Endodermal cell (in vitro differentiated cells): ENCODE data around the gene PRKCQ. TPM values are rescaled to one million over a fixed set of nuclear protein-coding genes. Genes with fewer than 3 reads are reported as not detected.

Experiments used
- DNase-seq: peaks from one replicate; pipeline ENCODE4 v3.0.0-alpha.2; 2017
- H3K27ac ChIP-seq: 2 replicates; pipeline ENCODE4 v1.5.1; 2013; ENCODE audit warnings: mild to moderate bottlenecking, low read depth, low read length, moderate library complexity
- H3K27me3 ChIP-seq: 2 replicates; pipeline ENCODE4 v1.6.1; 2013; ENCODE audit warnings: mild to moderate bottlenecking, low read length, moderate library complexity; ENCODE audit not compliant: insufficient read depth, control insufficient read depth, poor library complexity, severe bottlenecking
- H3K36me3 ChIP-seq: 2 replicates; pipeline ENCODE4 v1.7.0; 2013; ENCODE audit warnings: mild to moderate bottlenecking, low read length, moderate library complexity; ENCODE audit not compliant: control insufficient read depth, insufficient read depth
- H3K4me1 ChIP-seq: one replicate; pipeline ENCODE4 v1.7.0; 2013; ENCODE audit warnings: low read length; ENCODE audit not compliant: control insufficient read depth, insufficient read depth
- H3K4me3 ChIP-seq: 2 replicates; pipeline ENCODE4 v1.5.1; 2013; ENCODE audit warnings: mild to moderate bottlenecking, low read length, moderate library complexity
- H3K9ac ChIP-seq: 2 replicates; pipeline ENCODE4 v1.6.1; 2013; ENCODE audit warnings: mild to moderate bottlenecking, low read length, moderate library complexity; ENCODE audit not compliant: poor library complexity, severe bottlenecking; ENCODE audit errors: extremely low read depth
- H3K9me3 ChIP-seq: 2 replicates; pipeline ENCODE4 v1.6.1; 2013; ENCODE audit warnings: mild to moderate bottlenecking, low read length, moderate library complexity; ENCODE audit not compliant: control insufficient read depth
- H3K27ac Mint-ChIP-seq: 2 replicates; pipeline ENCODE4 v1.8.0; 2020; ENCODE audit warnings: mixed read lengths
- H3K27me3 Mint-ChIP-seq: 2 replicates; pipeline ENCODE4 v1.8.0; 2021; ENCODE audit warnings: mild to moderate bottlenecking, mixed read lengths; ENCODE audit not compliant: insufficient read depth
- H3K36me3 Mint-ChIP-seq: 2 replicates; pipeline ENCODE4 v1.8.0; 2020; ENCODE audit warnings: low read depth, mixed read lengths
- H3K4me1 Mint-ChIP-seq: 2 replicates; pipeline ENCODE4 v1.8.0; 2020; ENCODE audit warnings: mixed read lengths
- H3K4me3 Mint-ChIP-seq: 2 replicates; pipeline ENCODE4 v1.8.0; 2020; ENCODE audit warnings: mild to moderate bottlenecking, moderate library complexity, mixed read lengths
- H3K9me3 Mint-ChIP-seq: 2 replicates; pipeline ENCODE4 v1.8.0; 2020; ENCODE audit warnings: mild to moderate bottlenecking, mixed read lengths
- WGBS, 2 experiments: methylation state at CpG; one replicate each; pipeline versions ENCODE4 v1.1.5 to v1.1.7; 2013; ENCODE audit warnings: missing lambda C conversion rate in 2 of 2, mixed read lengths in 1 of 2; ENCODE audit not compliant: insufficient coverage in 1 of 2, insufficient read length in 1 of 2; 5-methylcytosine and 5-hydroxymethylcytosine counted together
- total RNA-seq, 2 donors: library from RNA; stranded (reverse); fragmentation: NEBNext Ultra II Directional in 1 of 2; extraction: Animal tissue kit (Norgen Biotek cat#: 25700) in 1 of 2; gene quantifications; 2 replicates in 1 of 2; 3 replicates in 1 of 2; pipeline ENCODE4 v1.2.1, GENCODE V29; 2021
- TF ChIP-seq, protein P1 (sequence below): fragments of 200-600 bp; sonication (generic); conservative IDR thresholded peaks from 2 replicates; pipeline ENCODE4 v1.5.0; 2021; ENCODE audit warnings: antibody characterized with exemption, mild to moderate bottlenecking

PRKCQ gene
- total RNA-seq, 2 donors from 2014 or later: 24.3 to 29.1 TPM

DNA sequence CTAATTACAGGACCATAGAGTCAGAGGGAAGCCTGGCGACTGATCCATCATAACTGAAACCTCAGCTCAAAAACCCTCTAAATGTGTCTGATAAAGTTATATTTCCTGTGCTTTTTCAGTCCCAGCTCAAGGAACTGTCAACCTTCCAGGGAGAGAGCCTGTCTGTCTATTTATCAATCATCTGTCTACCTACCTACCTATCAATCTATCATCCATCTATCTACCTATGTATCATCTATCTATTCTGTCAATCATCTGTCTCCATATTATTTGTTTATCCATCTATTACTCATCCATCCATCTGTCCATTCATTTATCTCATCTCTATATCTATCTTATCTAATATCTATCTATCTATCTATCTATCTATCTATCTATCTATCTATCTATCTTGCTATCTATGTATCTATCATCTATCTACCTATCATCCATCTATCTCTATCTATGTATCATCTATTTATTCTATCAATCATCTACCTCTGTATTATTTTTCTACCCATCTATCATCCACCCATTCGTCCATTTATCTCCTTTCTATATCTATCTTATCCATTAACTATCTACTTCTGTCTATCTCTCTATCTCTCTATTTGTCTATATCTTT lies 161.4 kb downstream of the PRKCQ start:
- no peak overlapping the region for H3K27ac ChIP-seq
- H3K9me3 ChIP-seq: no peaks in the 10 kb centered on the region
- no peak overlapping the region for H3K4me3 Mint-ChIP-seq
- DNase-seq: no peak
- H3K27me3 ChIP-seq: no peaks in the 10 kb centered on the region
- H3K9ac ChIP-seq: no peak overlapping the region
- no peaks in the 10 kb centered on the region for H3K9me3 Mint-ChIP-seq
- TF ChIP-seq, protein P1, sequence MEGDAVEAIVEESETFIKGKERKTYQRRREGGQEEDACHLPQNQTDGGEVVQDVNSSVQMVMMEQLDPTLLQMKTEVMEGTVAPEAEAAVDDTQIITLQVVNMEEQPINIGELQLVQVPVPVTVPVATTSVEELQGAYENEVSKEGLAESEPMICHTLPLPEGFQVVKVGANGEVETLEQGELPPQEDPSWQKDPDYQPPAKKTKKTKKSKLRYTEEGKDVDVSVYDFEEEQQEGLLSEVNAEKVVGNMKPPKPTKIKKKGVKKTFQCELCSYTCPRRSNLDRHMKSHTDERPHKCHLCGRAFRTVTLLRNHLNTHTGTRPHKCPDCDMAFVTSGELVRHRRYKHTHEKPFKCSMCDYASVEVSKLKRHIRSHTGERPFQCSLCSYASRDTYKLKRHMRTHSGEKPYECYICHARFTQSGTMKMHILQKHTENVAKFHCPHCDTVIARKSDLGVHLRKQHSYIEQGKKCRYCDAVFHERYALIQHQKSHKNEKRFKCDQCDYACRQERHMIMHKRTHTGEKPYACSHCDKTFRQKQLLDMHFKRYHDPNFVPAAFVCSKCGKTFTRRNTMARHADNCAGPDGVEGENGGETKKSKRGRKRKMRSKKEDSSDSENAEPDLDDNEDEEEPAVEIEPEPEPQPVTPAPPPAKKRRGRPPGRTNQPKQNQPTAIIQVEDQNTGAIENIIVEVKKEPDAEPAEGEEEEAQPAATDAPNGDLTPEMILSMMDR: no peak
- no peak overlapping the region for H3K27ac Mint-ChIP-seq
- peaks cover 2% of the 10 kb centered on the region for H3K27me3 Mint-ChIP-seq
- 91% methylated on average over 2 of the region's 2 CpGs; no CpG with 5 or more reads in 1 of the 2 experiments for WGBS, 2 experiments
- H3K36me3 ChIP-seq: no peaks in the 10 kb centered on the region
- no peaks in the 10 kb centered on the region for H3K36me3 Mint-ChIP-seq
- no peak overlapping the region for H3K4me3 ChIP-seq
- no peaks in the 10 kb centered on the region for H3K4me1 ChIP-seq
- H3K4me1 Mint-ChIP-seq: no peaks in the 10 kb centered on the region

- H3K4me3 Mint-ChIP-seq: no peak overlapping the region
- H3K4me1 Mint-ChIP-seq: no peaks in the 10 kb centered on the region
- peaks cover 2% of the 10 kb centered on the region for H3K27me3 Mint-ChIP-seq
- H3K36me3 ChIP-seq: no peaks in the 10 kb centered on the region
- H3K36me3 Mint-ChIP-seq: no peaks in the 10 kb centered on the region
- no peaks in the 10 kb centered on the region for H3K27me3 ChIP-seq
- no peaks in the 10 kb centered on the region for H3K9me3 ChIP-seq
- TF ChIP-seq, protein P1: no peak
- 74 to 100% methylated on average over 1 to 5 of the region's 5 CpGs for WGBS, 2 experiments
- no peak overlapping the region for H3K27ac ChIP-seq
- DNase-seq: no peak
- no peak overlapping the region for H3K27ac Mint-ChIP-seq
- H3K4me1 ChIP-seq: no peaks in the 10 kb centered on the region
- H3K9ac ChIP-seq: no peak overlapping the region
- no peak overlapping the region for H3K4me3 ChIP-seq
- no peaks in the 10 kb centered on the region for H3K9me3 Mint-ChIP-seq
Observed at GRCh38 chr10:6418167-6418566, 161.9 kb downstream of the PRKCQ start.

DNA sequence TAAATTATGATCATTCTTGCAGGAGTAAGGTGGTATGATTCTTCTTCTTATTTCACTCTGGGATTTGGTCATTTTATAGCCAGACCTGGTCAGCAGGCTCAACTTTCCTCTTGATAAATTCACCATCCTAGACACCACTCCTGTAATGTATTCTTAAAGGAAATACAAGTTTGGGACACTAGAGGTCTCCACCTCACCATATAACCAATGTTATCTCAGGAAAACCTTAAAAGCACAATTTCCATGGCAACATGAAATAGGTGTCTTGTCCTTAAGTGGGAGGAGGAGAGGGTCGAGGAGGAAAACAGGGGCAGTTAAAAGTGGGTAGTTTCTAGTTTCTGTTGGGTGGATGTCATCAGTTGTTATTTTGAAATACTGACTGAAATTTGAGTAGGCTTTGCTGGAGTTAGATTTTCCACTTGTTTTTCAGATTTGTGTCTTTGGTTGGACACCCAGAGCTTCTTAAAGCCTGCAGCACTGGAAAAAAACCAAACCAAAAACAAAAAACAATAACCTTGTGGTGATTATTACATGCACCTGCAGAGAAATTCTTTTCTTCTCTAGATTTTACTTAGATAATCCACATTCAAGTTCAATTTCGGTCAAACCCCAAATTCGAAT lies 163.1 kb downstream of the PRKCQ start:
- no peaks in the 10 kb centered on the region for H3K9me3 Mint-ChIP-seq
- H3K27me3 Mint-ChIP-seq: peaks cover 2% of the 10 kb centered on the region
- no peak overlapping the region for H3K27ac ChIP-seq
- WGBS, 2 experiments: 69 to 71% methylated on average over 3 of the region's 3 CpGs
- DNase-seq: no peak
- no peak overlapping the region for H3K9ac ChIP-seq
- no peaks in the 10 kb centered on the region for H3K27me3 ChIP-seq
- TF ChIP-seq, protein P1: peak; percentile 86
- H3K9me3 ChIP-seq: no peaks in the 10 kb centered on the region
- no peaks in the 10 kb centered on the region for H3K36me3 ChIP-seq
- no peak overlapping the region for H3K4me3 Mint-ChIP-seq
- no peak overlapping the region for H3K4me3 ChIP-seq
- no peaks in the 10 kb centered on the region for H3K4me1 ChIP-seq
- H3K4me1 Mint-ChIP-seq: no peaks in the 10 kb centered on the region
- H3K36me3 Mint-ChIP-seq: no peaks in the 10 kb centered on the region
- H3K27ac Mint-ChIP-seq: no peak overlapping the region
